NK-92 (cell line): ENCODE results near the gene KLHL2.

Experiments used
- DNase-seq: peaks from one replicate; lab custom pipeline; 2025; ENCODE audit not compliant: unreplicated experiment; lab: John Stamatoyannopoulos, UW

KLHL2 gene

GRCh38 chr4:165360985-165361670 is 153.8 kb downstream of the KLHL2 start:
- DNase-seq: no peak

GRCh38 chr4:165361810-165362209 is 154.4 kb downstream of the KLHL2 start:
- no peak for DNase-seq

GRCh38 chr4:165364452-165365080 is 157.2 kb downstream of the KLHL2 start:
- DNase-seq: no peak

GRCh38 chr4:165367040-165367439 is 159.7 kb downstream of the KLHL2 start:
- no peak for DNase-seq

GRCh38 chr4:165368114-165368513 is 160.8 kb downstream of the KLHL2 start:
- DNase-seq: no peak

- no peak for DNase-seq
Measured at GRCh38 chr4:165368567-165368966, 161.2 kb downstream of the KLHL2 start.

- DNase-seq: no peak
Measured at GRCh38 chr4:165369522-165369921, 162.2 kb downstream of the KLHL2 start.

GRCh38 chr4:165370530-165370929 is 163.2 kb downstream of the KLHL2 start:
- DNase-seq: no peak
